IMR-90 (cell line): ENCODE measurements around the gene MAN2A1. TPM values are rescaled to one million over a fixed set of nuclear protein-coding genes. Genes with fewer than 3 reads are reported as not detected.

Source experiments
- ATAC-seq: fragments of 200-7000 bp; cut with Tn5 transposase; 2 replicates; pipeline ENCODE4 v1.9.1; 2020; ENCODE audit warnings: low read depth, mild to moderate bottlenecking, moderate library complexity
- BruUV-seq: library from RNA; stranded (reverse); fragments of 400-500 nt; replicated peaks from 2 replicates; lab custom pipeline; 2021; lab: Mats Ljungman, UMichigan
- CTCF ChIA-PET: fragments of 300-600 bp; formaldehyde crosslinking; extraction: SDS; loops from one replicate; lab custom pipeline; 2021; ENCODE audit warnings: antibody characterized with exemption; lab: Yijun Ruan, JAX
- POLR2A ChIA-PET: fragments of 300-600 bp; sonication (Branson Sonifier 250); formaldehyde crosslinking; loops from one replicate; lab custom pipeline; 2022; ENCODE audit warnings: antibody characterized with exemption; ENCODE audit not compliant: unreplicated experiment; lab: Charles Lee
- DNase-seq: peaks from one replicate; pipeline ENCODE4 v3.0.0; 2013
- H2AFZ ChIP-seq: replicated peaks from 2 replicates; pipeline ENCODE3; 2013; ENCODE audit warnings: low read length, mild to moderate bottlenecking; ENCODE audit not compliant: poor library complexity
- H2AK5ac ChIP-seq: 2 replicates; pipeline ENCODE4 v1.6.1; 2013; ENCODE audit warnings: low read depth, low read length, inconsistent platforms
- H2AK9ac ChIP-seq: replicated peaks from 2 replicates; pipeline ENCODE3; 2013; ENCODE audit warnings: mild to moderate bottlenecking, low read depth, low read length, moderate library complexity; ENCODE audit not compliant: poor library complexity
- H2BK120ac ChIP-seq: 2 replicates; pipeline ENCODE4 v1.6.1; 2013; ENCODE audit warnings: low read depth, low read length, inconsistent platforms
- H2BK15ac ChIP-seq: 3 replicates; pipeline ENCODE4 v1.6.1; 2013; ENCODE audit warnings: low read depth, low read length, inconsistent platforms
- H2BK20ac ChIP-seq: 2 replicates; pipeline ENCODE4 v1.6.1; 2013; ENCODE audit warnings: low read depth, mild to moderate bottlenecking, inconsistent platforms, low read length, moderate library complexity
- H2BK5ac ChIP-seq: 2 replicates; pipeline ENCODE4 v1.6.1; 2013; ENCODE audit warnings: mild to moderate bottlenecking, low read depth, low read length, inconsistent platforms; ENCODE audit not compliant: poor library complexity, severe bottlenecking
- H3K14ac ChIP-seq: replicated peaks from 2 replicates; pipeline ENCODE4 v1.6.1; 2013; ENCODE audit warnings: low read depth, low read length, inconsistent platforms
- H3K18ac ChIP-seq: 2 replicates; pipeline ENCODE4 v1.6.1; 2013; ENCODE audit warnings: low read depth, low read length, control low read depth
- H3K23ac ChIP-seq: 2 replicates; pipeline ENCODE4 v1.6.1; 2013; ENCODE audit warnings: low read depth, low read length, inconsistent platforms
- H3K27ac ChIP-seq: 2 replicates; pipeline ENCODE4 v1.5.1; 2013; ENCODE audit warnings: mild to moderate bottlenecking, control low read depth, low read length; ENCODE audit not compliant: insufficient read depth
- H3K27me3 ChIP-seq: 2 replicates; pipeline ENCODE4 v1.6.1; 2013; ENCODE audit warnings: low read length; ENCODE audit not compliant: control insufficient read depth, insufficient read depth
- H3K36me3 ChIP-seq: 2 replicates; pipeline ENCODE4 v1.6.1; 2013; ENCODE audit warnings: low read length, mixed read lengths; ENCODE audit not compliant: control insufficient read depth, insufficient read depth
- H3K4ac ChIP-seq: 2 replicates; pipeline ENCODE4 v1.6.1; 2013; ENCODE audit warnings: low read depth, low read length, inconsistent platforms
- H3K4me1 ChIP-seq: 2 replicates; pipeline ENCODE4 v1.6.1; 2013; ENCODE audit warnings: low read length, mixed read lengths; ENCODE audit not compliant: control insufficient read depth, insufficient read depth
- H3K4me2 ChIP-seq: 2 replicates; pipeline ENCODE4 v1.6.1; 2013; ENCODE audit warnings: low read depth, mild to moderate bottlenecking, control low read depth, low read length, moderate library complexity
- H3K4me3 ChIP-seq: 2 replicates; pipeline ENCODE4 v1.5.1; 2013; ENCODE audit warnings: low read depth, mild to moderate bottlenecking, control low read depth, low read length, moderate library complexity; ENCODE audit not compliant: insufficient read depth
- H3K56ac ChIP-seq: 2 replicates; pipeline ENCODE4 v1.6.1; 2013; ENCODE audit warnings: low read length, inconsistent platforms; ENCODE audit not compliant: insufficient read depth; ENCODE audit errors: extremely low read depth
- H3K79me1 ChIP-seq, 2 experiments: 2 replicates each; pipeline ENCODE4 v1.6.1; 2013; ENCODE audit warnings: low read length in 2 of 2, inconsistent platforms in 1 of 2, low read depth in 1 of 2
- H3K9ac ChIP-seq: 2 replicates; pipeline ENCODE4 v1.6.1; 2013; ENCODE audit warnings: low read depth, low read length, control low read depth
- H3K9me1 ChIP-seq: 2 replicates; pipeline ENCODE4 v1.6.1; 2013; ENCODE audit warnings: low read length, inconsistent platforms; ENCODE audit not compliant: insufficient read depth
- H3K9me3 ChIP-seq: 2 replicates; pipeline ENCODE4 v1.6.1; 2013; ENCODE audit warnings: low read length; ENCODE audit not compliant: control insufficient read depth, insufficient read depth
- H4K20me1 ChIP-seq: 2 replicates; pipeline ENCODE4 v1.6.1; 2013; ENCODE audit warnings: low read length, inconsistent platforms; ENCODE audit not compliant: insufficient read depth
- H4K5ac ChIP-seq: 2 replicates; pipeline ENCODE4 v1.6.1; 2013; ENCODE audit warnings: mild to moderate bottlenecking, low read depth, low read length, control low read depth
- H4K8ac ChIP-seq, 2 experiments: 2 replicates each; pipeline ENCODE4 v1.6.1; 2013; ENCODE audit warnings: low read depth in 2 of 2, low read length in 2 of 2, control low read depth in 1 of 2, inconsistent platforms in 1 of 2
- H4K91ac ChIP-seq: 2 replicates; pipeline ENCODE4 v1.6.1; 2013; ENCODE audit warnings: low read depth, low read length, inconsistent platforms; ENCODE audit not compliant: insufficient read depth
- BHLHE40 ChIP-seq: fragments of 150-350 bp; IDR thresholded peaks from 2 replicates; pipeline ENCODE4 v1.6.1; 2016; ENCODE audit warnings: mild to moderate bottlenecking, low read depth, low read length
- CEBPB ChIP-seq: IDR thresholded peaks from 2 replicates; pipeline ENCODE4 v1.6.1; 2012; ENCODE audit warnings: low read depth, low read length, improper control_type of control experiment
- CHD1 ChIP-seq: IDR thresholded peaks from 2 replicates; pipeline ENCODE4 v1.6.1; 2012; ENCODE audit warnings: low read depth, low read length, improper control_type of control experiment
- CTCF ChIP-seq: conservative IDR thresholded peaks from 2 replicates; pipeline ENCODE4 v1.5.1; 2012; ENCODE audit warnings: mild to moderate bottlenecking, low read depth, low read length, improper control_type of control experiment
- ELK1 ChIP-seq: fragments of 150-350 bp; IDR thresholded peaks from 2 replicates; pipeline ENCODE4 v1.6.1; 2016; ENCODE audit warnings: low read depth, mild to moderate bottlenecking, low read length, moderate library complexity, borderline replicate concordance
- FOS ChIP-seq: fragments of 150-350 bp; IDR thresholded peaks from 2 replicates; pipeline ENCODE4 v1.6.1; 2016; ENCODE audit warnings: low read depth, low read length
- MAFK ChIP-seq: IDR thresholded peaks from 2 replicates; pipeline ENCODE4 v1.6.1; 2012; ENCODE audit warnings: low read depth, low read length, improper control_type of control experiment
- MAZ ChIP-seq: IDR thresholded peaks from 2 replicates; pipeline ENCODE4 v1.6.1; 2012; ENCODE audit warnings: low read depth, mild to moderate bottlenecking, low read length, improper control_type of control experiment, moderate library complexity, borderline replicate concordance
- MXI1 ChIP-seq: IDR thresholded peaks from 2 replicates; pipeline ENCODE4 v1.6.1; 2012; ENCODE audit warnings: low read depth, mild to moderate bottlenecking, low read length, moderate library complexity, borderline replicate concordance
- NFE2L2 ChIP-seq: fragments of 150-350 bp; IDR thresholded peaks from 2 replicates; pipeline ENCODE4 v1.6.1; 2016; ENCODE audit warnings: low read depth, mild to moderate bottlenecking, low read length
- POLR2A ChIP-seq: IDR thresholded peaks from 2 replicates; pipeline ENCODE4 v1.6.1; 2012; ENCODE audit warnings: mild to moderate bottlenecking, low read depth, low read length
- RAD21 ChIP-seq: IDR thresholded peaks from 2 replicates; pipeline ENCODE4 v1.6.1; 2012; ENCODE audit warnings: low read length, improper control_type of control experiment
- RCOR1 ChIP-seq: IDR thresholded peaks from 2 replicates; pipeline ENCODE4 v1.6.1; 2012; ENCODE audit warnings: mild to moderate bottlenecking, low read length, improper control_type of control experiment; ENCODE audit not compliant: insufficient replicate concordance
- RFX5 ChIP-seq: IDR thresholded peaks from 2 replicates; pipeline ENCODE4 v1.8.0; 2012; ENCODE audit warnings: low read depth, mild to moderate bottlenecking, low read length, moderate library complexity
- SMC3 ChIP-seq: fragments of 150-350 bp; IDR thresholded peaks from 2 replicates; pipeline ENCODE4 v1.6.1; 2016; ENCODE audit warnings: low read depth, mild to moderate bottlenecking, antibody characterized with exemption, low read length, moderate library complexity
- USF2 ChIP-seq: fragments of 150-350 bp; IDR thresholded peaks from 2 replicates; pipeline ENCODE4 v1.6.1; 2017; ENCODE audit warnings: mild to moderate bottlenecking, antibody characterized with exemption, low read length, low read depth
- dilution Hi-C: fragments of 300-500 bp; cut with HindIII; formaldehyde crosslinking; loops from one replicate; pipeline ENCODE4 v1.14.3; 2018; ENCODE audit warnings: low sequenced_read_pairs; ENCODE audit not compliant: unreplicated experiment
- in situ Hi-C: fragments of 300-500 bp; cut with MboI; formaldehyde crosslinking; loops from 3 replicates; pipeline ENCODE4 v1.14.3; 2019; ENCODE audit warnings: low sequenced_read_pairs, inconsistent platforms, mixed read lengths
- intact Hi-C: fragments of 100-400 bp; cut with micrococcal nuclease; formaldehyde crosslinking; loops from 2 replicates; pipeline ENCODE4 v1.10.0; 2022
- polyA plus RNA-seq, 3 experiments: library from polyadenylated mRNA; depleted of rRNA; stranded (reverse); fragments of >200 nt; gene quantifications; 2 replicates each; pipeline ENCODE4 v1.2.3, GENCODE V29; 2012; ENCODE audit warnings: low replicate concordance in 1 of 3
- total RNA-seq: library from RNA; depleted of rRNA; stranded (reverse); fragments of >200 nt; gene quantifications from 2 replicates; pipeline ENCODE4 v1.2.3, GENCODE V29; 2012

Gene MAN2A1
- total and polyA plus RNA-seq, 2 of the 4 experiments (the other 2 are of a cell fraction): 16.4 to 29.6 TPM

GRCh38 chr5:109754319-109754718, 64.6 kb downstream of the MAN2A1 start:
- Histone ChIP-seq H4K8ac (no peak overlapping the region), H3K79me1 (peaks cover 4 to 26% of the 10 kb centered on the region in 2 experiments; a peak in 3 of 4 replicates), H2BK15ac (no peak overlapping the region), H3K9me3 (no peaks in the 10 kb centered on the region), H3K27ac (no peak overlapping the region), H3K4ac (no peak overlapping the region), H2BK5ac (no peak overlapping the region), H2BK120ac (no peak overlapping the region), H3K4me2 (no peak overlapping the region), H4K91ac (no peak overlapping the region), H3K9me1 (no peaks in the 10 kb centered on the region), H2AFZ (no peak overlapping the region), H3K23ac (no peak overlapping the region), H2AK5ac (no peak overlapping the region), H2BK20ac (no peak overlapping the region), H3K9ac (no peak overlapping the region), H2AK9ac (no peak overlapping the region), H3K56ac (no peak overlapping the region), H3K36me3 (peaks cover 7% of the 10 kb centered on the region; the same call in 1 of the 2 replicates), H3K14ac (no peak overlapping the region), H3K27me3 (no peaks in the 10 kb centered on the region), H4K20me1 (no peaks in the 10 kb centered on the region), H3K4me1 (no peaks in the 10 kb centered on the region), H3K18ac (no peak overlapping the region), H4K5ac (no peak overlapping the region), H3K4me3 (no peak overlapping the region)
- DNase-seq: no peak
- intact Hi-C loops: no loop called here
- dilution Hi-C loops: no loop called here
- no TSS peak for BruUV-seq
- POLR2A ChIA-PET: no interaction called here
- no peak for TF ChIP-seq RAD21
- TF ChIP-seq MAFK: no peak
- TF ChIP-seq MXI1: no peak
- TF ChIP-seq RFX5: no peak
- no peak for TF ChIP-seq RCOR1
- no peak for TF ChIP-seq BHLHE40
- TF ChIP-seq ELK1: no peak
- TF ChIP-seq NFE2L2: no peak
- TF ChIP-seq SMC3: no peak
- TF ChIP-seq MAZ: no peak
- no peak for TF ChIP-seq CEBPB
- TF ChIP-seq CTCF: no peak
- TF ChIP-seq USF2: no peak
- no peak for TF ChIP-seq POLR2A
- TF ChIP-seq FOS: no peak
- TF ChIP-seq CHD1: no peak
- in situ Hi-C loops: no loop called here
- ATAC-seq: no peak
- CTCF ChIA-PET: no interaction called here
